ENCODE results near the gene SLC25A13.

Gene SLC25A13

DNA sequence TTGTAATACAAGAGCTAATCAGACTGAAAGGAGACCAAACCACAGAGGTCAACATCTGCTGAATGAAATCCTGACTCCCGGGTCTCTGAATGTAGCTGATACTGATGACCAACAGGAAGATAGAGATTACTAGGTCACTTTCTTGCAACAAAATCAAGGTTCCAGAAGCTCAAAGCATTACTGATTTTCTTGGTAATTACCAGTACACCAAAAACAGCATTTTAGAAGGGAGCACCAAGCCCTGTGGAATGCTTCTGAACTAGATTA is 177.7 kb downstream of the SLC25A13 start:
- no peak for DNase-seq

DNA sequence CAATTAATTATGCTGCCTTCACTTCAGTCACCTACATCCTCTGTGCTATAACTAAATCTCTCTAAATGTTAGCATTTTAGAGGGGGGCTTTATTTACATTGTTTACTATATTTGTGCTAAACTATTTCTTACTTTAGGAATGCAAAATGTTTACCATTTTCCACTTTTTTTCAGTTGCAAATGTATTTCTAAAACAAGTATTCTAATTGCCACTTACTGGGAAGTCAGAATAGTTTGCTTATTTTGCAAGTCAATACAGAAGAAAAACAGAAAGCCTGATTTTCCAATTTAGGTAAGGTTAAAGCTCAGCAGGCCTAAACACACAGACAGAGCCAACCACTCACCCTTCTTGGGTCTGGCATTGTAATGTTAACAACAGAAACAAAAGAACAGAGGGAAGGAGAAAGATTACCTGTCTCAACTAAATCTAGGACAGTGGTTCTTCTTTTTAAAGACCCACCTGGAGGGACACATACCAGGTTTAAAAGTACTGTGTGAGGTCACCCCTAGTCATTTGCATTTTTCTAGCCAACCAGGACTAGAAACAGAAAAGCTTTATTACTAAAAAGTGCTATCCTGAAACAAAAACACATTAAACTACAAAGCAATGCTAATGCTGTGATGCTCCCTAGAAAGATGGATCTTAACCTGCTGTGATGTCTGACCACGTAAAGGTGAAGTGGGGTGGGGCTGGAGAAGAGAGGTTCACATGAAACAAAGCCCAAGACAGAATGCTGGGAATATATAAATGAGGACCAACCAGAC is 178.2 kb downstream of the SLC25A13 start:
- peak; percentile 74 for DNase-seq

DNA sequence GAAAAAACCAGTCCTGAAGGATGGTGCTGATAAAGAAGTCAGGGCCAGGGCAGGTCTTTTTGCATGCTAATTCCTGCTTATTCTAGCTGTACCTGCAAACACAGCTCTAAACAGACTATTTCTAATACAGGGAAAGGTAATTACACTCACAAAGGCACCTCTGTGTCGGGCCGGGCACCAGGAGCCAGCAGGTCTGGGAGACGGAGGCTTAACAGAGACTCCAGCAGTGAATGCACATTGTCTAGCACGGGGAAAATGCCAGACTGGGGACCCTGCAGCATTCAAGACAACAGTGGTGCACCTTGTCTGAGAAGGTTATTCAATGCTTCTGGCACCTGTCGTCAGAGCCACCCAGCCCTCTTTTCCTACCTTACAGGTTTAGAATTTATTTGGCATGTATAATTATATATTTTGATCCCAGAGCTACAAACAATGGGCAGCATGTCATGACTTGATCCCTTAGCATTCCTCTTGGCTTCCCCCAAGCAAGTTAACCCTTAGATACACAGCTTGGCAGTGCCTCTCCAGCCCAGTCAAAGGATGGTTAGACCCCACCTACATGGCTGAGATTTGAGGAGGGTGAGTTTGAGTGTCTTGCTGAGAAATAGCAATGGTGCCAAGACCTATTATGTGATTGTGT is 185.2 kb downstream of the SLC25A13 start:
- DNase-seq = peak; percentile 96

DNA sequence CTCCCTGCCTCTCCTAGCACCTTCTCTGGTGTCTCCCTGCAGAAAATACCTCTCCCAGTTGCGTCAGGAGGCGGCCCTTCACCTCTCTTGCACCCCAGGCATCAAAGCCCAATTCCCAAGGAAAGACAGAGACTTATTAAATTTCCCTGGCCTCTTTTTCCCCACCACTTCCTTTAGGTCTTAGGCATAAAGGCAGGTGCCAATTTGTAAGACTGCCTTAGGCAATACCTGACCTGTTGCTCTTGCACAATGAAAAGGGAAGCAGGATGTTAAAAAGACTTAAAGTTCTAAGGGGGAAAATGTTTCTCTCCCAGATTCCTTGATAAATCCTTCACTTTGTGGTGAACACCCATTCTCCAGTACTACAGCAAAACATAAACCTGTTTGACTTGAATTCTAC is 186.7 kb downstream of the SLC25A13 start:
- DNase-seq = peak; percentile 75

DNA sequence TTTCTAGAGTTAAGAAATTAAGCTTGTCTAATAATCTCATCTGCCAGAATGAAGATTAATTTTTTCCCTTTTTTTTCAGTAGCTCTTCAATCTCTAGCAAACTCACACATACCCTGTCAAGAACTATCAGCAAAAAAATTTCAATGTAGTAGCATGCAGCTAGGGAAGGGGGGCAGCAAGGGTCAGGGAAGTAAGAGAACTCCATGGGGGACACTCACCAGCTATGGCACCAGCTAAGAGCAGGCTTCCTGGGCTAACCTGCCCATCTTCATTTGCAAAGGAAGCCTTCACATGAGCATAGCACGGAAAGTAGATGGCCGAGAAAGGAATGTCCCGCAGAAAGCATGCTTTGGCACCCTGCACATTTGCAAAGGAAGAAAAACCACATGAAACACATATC is 190.4 kb downstream of the SLC25A13 start:
- DNase-seq = peak; percentile 57

DNA sequence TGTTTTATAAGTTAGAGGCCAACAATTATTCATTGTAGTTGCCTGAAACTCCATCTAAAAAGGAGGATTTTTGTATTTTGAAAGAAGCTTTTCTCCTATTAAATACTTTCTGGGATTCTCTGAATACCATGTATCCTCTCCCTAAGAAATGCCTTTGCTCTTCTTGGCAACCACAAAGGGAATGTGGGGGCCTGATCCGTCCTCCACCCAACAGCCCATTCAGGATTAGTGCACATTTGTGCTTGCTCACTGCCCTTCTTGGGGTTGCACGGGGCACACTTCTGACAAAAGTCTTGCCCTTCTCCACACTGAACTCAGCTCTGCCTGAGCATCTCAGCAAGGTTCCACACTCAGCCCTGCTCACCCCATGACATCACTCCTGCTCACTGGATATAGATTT is 194.2 kb downstream of the SLC25A13 start:
- no peak for DNase-seq

DNA sequence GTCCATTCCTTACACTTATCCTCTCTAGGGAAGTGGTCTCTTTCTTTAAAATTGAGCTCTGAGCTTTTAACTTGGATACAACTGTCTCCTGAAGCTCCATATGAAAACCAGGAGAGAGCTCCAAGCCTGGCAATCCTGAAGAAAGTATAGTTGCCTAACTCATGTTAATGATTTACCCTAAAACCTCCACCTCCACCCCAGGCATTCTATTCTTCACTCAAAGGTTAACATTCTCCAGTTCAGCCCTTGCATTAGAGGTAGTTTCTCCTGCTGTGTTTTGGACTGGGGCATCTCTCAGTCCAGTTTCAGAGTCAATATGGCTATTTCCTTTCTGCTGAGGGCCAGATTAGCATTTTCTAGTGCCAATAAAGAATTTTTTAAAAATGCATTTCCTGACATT is 195.5 kb downstream of the SLC25A13 start:
- no peak for DNase-seq

DNA sequence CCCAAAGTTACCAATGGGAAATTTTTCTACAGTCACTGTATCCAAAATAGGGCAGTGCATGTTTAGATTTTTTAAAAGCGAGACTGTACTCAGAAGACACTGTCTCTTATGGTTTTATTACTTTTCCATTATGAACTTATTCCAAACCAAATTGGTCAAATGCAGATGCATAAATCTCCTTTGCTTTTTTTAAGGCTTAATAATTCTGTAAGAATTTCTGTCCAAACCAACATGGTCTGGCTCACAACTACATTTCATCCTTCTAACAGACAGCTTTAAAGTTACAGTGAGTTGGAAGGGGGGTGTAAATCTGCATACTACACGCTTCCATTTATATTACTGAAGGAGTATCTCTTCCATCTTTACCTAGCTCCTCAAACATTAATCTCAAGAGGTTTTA is 199.2 kb downstream of the SLC25A13 start:
- no peak for DNase-seq

DNA sequence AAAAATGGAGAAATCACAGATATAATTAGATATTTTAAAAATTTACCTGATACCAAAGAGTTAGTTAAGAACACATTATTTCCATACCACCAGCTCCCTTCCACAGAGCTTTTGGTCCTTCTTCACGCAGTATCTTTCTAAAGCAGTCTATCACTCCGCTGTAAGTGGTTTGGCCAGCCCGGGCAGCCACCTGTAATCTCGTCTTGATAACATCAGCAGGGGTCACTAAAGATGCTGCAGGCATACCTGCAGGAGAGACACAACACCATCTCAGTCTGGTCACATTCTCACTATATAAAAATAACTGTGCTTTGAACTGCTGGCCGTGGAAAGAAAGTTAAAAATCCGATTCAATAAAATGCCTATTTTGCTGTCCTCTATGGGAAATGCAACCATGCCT is 200.1 kb downstream of the SLC25A13 start:
- peak; percentile 65 for DNase-seq

DNA sequence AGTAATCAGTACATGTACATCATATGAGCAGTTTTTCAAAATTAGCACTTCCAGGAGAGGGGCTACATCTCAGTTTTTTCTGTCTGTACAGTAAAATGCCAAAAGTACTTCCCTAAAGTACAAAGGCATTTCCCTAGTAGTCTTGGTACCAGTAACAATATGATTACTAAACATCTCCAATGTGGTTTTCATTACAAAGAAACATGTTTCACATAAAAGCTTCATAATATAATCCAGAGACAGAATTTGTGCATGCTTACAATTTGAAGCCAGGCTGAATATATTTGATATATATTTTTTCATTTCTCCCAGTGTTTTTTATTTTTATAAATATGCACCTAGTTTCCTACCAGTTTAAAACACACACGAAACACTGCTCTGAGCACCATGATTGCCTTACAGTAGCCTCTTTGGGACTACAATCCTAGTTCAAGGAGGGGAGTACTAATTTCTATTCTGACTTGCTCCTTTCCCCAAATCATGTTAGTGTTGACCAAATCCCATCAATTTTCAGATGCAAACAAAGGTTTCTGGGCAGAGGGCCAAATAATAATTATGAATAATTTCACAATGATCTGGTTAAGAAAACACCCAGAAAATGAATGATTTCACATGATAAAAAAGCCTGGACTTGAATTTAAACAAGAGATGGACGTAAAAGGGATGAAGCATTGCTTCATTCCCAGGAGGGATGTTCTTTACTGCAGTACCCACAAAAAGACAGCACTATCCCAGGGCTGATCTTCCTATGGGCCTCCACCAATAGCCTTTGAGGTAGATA is 201.3 kb downstream of the SLC25A13 start:
- no peak for DNase-seq

DNA sequence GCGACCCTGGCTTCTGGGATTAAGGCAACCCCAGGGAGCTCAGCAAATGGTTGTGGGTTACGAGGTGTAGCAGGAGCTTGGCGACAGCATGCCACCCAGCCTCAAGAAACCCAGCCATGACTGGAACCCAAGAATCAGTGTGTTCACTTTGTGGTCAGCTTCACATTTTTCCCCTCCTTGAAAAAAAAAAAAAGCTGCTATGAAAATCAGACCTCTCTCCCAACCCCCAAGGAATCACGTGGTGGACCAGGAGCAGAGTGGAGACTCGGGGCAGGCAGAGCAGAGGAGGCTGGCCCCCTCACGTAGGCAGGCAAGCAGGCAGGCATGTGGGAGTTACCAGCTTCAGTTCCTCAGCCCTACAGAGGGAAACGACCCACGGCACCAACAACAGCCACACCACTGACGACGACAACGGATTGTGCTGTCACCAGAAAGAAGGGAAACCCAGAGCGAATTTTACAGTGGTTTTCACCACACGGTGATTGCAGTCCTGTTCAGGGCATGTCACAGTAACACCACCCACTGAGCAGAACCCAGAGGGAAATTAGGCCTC is 203.4 kb downstream of the SLC25A13 start:
- peak; percentile 84 for DNase-seq

DNA sequence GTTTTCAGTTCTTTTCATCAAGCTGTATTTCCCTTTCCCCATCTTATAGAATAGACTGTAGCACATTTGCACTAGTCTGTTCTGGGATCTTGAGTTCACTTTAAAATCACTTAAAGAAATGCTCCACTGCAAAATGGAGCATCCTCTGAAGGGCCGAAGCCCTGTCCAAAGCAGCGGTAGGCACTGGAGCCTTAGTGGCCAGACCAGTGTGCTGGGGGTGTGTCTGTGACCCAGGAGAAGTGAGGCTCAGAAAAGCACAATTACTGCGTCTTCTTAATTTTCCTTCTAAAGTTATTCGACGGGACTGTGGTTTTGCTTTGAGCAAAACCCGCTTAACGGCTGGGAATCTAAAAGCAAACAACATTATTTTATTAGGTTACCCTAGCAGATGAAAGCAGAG is 205.7 kb downstream of the SLC25A13 start:
- DNase-seq = peak; percentile 57

DNA sequence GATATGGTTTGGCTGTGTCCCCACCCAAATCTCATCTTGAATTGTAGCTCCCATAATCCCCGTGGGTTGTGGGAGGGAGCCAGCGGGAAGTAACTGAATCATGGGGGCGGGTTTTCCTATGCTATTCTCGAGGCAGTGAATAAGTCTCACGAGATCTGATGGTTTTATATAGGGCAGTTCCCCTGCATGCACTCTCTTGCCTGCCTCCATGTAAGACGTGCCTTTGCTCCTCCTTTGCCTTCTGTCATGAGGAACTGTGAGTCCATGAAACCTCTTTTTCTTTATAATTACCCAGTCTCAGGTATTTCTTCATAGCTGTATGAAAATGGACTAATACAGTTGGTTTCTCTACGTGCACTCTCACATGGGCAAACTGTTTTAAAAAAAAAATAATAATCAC is 207.7 kb downstream of the SLC25A13 start:
- no peak for DNase-seq

DNA sequence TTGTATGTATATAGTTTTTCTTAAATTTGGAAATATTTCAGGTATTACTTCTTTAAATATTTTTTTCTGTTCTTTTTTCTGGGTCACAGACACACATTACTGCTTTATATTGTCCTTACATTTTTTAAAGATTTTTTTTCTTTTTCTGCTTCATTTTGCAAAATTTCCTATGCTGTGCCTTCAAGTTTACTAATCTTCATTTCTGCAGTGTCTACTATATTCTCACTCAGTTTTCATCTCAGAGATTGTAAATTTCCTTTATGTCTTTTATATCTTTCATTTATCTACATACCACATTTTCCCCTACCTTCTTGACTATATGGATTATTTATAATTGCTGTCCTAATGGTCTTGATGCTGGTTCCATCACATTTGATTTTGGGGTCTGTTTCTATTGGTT is 210.5 kb downstream of the SLC25A13 start:
- no peak for DNase-seq

DNA sequence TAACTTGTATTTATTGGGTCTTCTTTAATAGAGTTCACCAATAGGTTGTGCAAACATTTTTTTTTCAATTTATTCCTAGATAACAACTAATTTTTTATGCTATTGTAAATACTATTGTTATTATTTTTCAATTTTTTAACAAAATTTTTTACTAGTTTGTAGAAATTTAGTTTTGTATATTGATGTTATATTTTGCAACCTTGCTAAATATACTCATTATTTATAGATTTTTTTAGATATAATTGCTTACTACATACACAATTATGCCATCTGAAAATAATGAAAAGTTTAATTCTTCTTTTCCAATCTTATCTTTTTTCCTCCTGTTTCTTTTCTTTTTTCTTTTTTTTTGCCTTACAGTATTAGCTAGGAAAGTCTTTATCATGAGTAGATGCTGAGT is 216.9 kb downstream of the SLC25A13 start:
- DNase-seq = no peak

DNA sequence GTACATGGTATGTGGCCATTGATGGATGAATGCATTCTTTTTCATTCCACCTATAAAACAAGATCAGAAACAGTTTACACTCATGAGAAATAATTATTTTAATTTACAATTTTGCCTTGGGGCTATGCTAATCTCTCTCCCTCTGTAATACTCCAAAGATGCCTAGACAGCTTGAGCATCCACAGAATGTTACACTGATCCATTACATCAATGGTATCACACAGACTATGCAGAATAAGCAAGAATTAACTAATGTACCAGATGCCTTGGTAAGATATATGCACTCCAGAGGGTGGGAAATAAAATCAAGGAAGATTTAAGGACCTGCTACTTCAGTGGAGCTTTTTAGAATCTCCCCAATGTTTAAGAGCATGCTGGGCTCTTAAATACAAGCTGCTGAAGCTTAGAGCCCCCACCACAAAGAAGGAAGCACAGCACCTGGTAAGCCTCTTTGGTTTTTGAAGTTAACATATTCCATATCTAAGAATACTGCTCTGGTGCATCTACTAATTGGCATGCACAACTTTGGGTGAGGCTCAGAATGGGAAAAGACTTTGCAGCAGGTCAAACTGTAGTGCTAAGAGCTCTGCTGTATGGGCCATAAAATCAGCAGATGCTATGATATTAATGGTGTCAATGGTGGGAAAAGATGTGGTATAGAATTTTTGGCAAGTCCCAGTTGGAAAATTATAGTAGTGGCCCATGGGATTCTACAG is 219.6 kb downstream of the SLC25A13 start:
- no peak for DNase-seq

DNA sequence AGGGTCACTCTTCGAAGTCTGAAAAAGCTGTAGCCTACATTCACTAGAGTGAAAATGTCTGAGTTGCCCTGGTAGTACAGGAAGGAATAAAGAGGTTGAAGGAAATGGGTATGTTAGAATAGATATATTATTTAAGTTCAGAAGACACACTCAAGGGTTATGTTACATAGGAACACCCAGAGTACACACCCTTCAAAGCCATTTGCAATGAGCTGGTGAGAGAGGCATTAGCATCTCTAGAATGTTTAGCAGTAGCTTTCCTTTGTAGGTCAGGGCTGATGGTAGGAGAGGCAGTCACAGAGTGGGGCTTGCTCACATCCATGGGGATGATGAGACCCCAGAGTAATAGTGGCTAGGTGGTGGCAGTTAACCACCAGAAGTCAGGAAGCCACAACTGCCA is 221.2 kb downstream of the SLC25A13 start:
- DNase-seq = no peak

DNA sequence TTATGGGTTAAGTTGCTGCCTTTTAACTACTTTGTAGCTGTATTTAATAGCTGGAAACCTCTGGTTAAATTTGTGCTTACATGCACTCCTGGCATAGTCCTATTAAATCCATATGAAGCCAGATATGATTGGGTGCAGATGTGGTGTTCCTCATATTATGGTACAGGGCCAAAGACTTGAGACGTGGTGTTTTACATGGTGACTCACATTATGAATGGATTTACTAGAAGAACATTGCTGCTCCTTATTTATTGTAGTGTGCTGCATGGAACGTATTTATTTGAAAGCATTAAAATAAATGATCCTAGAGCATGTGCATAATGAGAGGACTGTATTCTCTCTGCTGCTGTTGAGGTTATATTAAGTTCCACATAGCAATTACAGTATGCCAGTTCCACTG is 224.1 kb downstream of the SLC25A13 start:
- DNase-seq = no peak

DNA sequence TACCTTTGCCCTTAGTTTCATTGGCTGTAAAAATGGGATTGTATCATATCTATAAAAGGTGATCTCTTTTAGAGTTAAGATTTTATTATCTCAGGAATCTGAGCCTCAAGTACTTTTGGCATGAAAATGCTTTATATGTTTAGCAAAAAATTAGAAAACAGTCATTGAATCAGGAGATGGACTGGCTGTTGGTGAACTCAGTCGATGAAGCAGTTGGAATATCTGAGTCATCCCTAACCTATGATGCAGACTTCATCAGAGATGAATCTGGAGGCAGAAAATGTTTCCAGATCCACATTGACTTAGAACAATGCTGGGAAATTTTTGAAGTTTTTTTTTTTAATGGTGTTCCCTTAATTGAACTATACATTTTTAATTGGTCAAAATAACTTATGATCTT is 228.5 kb downstream of the SLC25A13 start:
- no peak for DNase-seq

DNA sequence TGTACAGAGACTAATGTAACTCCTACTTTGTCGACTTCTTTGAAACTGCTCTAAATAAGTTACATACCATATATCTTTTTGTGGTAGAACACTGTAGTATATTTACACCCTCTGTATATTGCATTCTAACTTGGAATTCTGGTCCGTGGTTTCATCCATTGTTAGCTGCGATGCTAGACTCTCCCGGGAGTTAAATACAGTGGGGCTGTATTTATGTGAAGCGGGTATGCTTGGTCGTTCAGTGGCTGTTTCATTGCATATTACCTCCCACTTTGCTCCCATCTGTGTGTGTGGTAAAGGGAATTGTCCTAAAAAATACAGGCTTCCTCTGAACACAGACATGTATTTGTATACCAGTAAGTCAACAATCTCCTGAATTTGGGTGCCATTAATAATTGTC is 231.1 kb downstream of the SLC25A13 start:
- no peak for DNase-seq

DNA sequence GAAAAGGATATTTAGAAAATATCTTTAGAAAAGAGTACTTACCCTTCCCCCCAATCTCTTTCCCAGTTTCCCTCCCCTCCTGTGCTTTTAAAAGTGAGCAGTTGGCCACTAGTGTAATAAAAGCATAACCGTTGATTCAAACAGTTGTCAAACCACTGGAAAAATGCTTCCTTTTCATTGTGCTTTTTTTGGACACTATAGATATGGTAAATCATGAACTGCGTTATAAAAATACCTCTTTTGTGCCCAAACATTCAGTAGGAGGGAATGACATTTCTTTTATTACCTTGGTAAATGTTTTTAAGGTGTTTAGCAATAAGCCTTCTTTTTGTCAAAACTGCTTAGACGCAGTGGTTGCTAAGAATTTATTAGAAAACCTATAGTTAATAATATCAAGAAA is 232.4 kb downstream of the SLC25A13 start:
- DNase-seq = no peak

DNA sequence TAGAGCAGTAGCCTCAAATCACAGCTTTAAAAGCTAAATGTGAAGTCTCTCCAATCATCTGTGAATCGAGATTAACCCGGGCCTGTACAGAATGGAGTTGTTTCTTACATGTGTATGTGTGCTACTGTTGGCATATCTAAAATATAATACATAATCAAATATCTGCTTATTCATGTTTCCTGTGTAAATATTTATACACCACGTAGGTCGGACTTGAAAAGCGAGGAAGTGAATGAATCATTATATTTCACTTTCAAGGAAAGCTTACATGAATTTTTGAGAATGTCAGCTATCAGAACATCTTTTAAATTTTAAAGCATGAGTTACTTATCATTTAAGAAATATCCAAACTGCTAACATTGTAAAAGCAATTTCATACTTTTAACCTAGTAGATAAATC is 233.3 kb downstream of the SLC25A13 start:
- DNase-seq = no peak

DNA sequence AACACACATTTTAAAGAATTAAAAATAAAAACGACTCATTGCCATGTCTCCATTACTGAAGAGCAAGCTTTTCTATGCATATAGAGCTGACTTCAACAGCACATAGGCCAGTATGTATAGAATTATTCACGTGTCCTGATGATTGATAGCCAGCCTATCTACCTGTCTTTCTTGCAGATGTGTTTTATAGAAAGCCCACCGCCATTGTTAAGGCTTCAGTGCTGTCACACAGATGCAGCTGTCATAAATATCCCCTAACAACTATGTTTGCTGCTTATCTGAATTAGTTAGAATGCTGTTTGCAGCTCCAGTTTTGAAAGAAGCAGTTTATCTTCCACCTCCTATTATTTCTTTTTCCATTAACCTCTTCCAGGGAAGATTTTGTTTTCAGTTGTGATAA is 235.9 kb downstream of the SLC25A13 start:
- DNase-seq = no peak
